Limb (tissue), 2 donors: Measurements from ENCODE around the gene BMPR1B.

ENCODE experiments used
- DNase-seq, 2 donors: peaks; one replicate each; pipeline ENCODE4 v3.0.0-alpha.2; 2016; ENCODE audit errors: extremely low spot score in 2 of 2

The BMPR1B gene

DNA sequence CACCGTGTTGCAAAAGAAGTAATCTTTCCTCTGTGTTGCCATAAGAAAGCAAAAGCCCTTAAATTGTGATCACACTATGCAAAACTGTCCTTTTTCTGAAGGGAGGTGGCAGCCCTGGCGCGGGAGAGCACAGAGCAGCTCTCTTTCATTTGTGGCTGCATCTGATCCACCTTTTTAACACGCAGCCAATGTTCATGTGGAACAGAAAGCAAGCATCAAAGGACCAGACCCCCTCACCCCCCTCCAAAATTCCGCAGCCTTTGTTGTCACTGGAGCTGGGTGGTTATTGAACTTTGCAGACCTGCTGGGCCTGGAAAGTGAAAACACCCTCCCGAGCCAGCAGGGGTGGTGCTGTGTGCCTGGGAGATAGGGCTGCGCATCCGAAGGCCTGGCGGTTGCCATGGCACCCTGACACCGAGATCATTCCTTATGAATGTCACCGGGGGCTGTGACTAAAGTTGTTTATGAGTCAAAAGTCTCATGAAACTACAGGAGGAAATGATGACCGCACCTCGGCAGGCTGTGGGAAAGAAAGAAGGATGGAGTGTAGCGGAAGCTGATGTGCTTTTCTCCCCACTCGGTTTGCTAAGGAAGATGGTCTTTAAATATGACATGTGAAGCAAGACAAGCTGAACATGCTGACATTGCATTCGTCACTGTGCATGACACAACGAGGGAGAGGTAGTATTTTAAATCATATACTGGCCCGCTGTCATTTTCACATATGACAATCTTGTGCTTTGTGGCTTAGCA is 423.7 kb downstream of the BMPR1B start:
- peak in 1 of 2 donors; percentile 51 for DNase-seq

DNA sequence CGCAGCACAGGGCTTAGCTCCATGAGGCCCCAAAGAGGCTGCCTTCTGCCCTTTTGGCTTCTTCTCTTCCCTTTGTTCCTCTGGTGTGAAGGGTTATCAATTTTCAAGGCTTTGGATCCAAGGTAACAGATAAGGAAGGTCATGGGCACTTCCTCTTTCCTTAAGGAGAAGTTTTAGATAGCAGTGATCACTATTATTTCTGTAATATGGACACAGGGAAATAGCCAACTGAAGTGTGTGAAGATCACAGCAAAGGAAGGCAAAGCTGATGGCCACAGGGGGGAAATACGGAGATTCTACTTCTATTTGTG is 424.2 kb downstream of the BMPR1B start:
- no peak for DNase-seq

DNA sequence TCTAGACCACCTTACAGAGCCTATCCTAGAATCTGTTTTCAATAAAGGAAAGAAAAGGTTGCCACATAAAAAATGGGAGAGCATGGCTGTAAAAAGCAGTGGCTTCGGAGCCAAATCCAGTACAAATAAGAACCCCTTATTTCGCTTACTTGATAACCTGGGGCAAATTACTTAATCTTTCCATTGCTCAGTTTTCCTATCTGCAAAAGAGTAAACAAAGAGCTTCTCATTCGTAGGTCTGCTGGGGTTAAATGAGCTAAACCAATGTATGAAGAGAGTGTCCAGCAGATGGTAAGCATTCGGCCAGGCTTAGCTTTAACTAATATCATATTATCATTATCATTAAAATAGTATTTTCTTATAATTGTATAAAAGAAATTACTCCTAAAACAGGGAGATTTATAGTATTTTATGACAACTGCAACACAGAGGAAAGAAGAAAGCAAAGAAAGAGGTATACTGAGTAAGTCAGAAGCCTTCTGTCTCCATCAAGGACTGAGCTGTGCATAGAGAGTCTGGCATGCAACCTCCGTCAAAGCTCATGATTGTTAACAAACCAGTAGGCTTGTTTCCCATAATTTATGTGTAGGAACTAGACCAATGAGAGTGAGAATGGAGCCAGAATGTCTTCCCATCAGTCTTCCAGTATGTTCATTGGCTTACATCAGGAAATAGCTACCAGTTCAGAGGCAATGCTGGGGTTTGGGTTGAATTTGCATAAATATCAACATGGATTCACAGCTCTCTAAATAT is 426.1 kb downstream of the BMPR1B start:
- no peak for DNase-seq

DNA sequence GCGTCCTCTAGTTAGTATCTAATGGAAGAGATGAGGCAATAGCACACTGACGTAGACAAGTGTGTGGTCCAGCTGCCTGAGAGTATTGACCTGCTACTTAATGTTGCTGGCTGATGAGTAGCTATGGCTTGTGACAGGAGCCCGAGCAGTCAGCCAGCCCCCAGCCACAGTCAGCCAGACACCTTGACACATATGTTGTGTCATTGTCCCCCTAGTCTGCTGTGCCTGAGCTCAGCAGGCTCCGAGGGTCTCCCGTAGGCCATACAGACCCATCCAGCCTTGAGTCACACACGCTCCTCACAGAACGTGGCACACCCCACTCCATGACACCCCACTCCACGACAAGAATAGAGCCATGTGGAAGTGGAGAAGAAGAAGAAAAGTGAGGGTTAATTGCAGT is 428.9 kb downstream of the BMPR1B start:
- DNase-seq, result no peak

DNA sequence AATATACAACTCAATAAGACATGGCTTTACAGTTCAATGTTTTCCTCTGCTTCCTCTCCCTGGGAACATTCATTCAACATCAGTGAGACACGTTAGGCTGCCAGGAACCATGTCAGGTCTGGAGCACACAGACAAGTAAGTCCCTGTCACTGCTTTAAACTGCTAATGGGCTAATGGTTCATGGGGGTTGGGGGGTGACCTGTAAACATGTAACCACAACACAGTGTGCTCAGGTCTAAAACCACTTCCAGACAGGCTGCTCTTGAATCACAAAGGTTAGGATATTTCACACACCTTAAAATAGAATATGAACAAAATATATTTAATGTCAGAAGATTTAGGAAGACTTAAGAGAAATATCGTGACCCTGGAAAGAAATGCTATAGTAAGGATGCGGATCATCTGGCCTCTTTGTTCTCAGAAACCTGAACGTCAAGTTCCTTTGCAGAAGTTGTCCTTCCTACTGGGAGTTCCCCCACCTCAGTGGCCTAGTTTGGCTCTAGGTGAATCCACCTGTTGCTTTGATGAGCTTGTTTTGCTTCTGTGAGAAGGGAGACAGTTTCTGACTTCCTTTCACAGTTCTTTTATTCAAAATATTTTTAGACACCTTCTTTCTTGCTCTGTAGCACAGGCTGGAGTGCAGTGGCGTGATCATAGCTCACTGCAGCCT is 431.1 kb downstream of the BMPR1B start:
- DNase-seq, result no peak

DNA sequence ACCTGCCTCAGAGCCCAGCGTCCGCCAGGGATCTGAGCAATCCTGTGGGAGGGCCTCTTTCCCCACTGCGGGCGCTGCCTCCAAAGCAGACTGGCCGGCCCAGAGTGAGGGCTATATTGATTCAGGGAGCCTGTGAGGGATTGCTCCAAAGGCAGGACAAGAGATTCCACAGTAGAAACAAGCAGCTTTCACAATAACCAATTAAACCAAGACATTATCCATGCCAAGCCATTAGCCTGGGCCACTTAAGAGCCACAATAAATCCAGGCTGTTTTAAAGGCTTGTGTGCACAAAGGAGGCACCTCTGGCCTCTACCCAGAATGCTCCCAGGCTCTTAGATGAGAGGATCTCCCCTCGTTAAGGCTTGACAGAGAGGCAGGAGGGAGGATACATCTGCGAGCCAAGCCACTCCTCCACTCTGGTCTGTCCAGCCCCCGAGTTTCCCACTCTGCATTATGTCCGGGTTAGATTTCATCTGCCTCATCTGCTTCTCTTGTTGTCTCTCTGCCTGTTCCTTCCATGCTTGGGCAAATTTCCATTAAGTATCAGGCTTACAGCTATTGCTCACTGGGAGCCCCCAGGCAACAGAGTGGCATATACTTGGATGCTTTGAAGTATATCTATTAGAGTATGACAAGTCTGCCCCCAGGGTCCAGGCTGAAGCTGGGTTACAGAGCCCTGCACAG is 433.1 kb downstream of the BMPR1B start:
- DNase-seq, result peak in 1 of 2 donors; percentile 47

DNA sequence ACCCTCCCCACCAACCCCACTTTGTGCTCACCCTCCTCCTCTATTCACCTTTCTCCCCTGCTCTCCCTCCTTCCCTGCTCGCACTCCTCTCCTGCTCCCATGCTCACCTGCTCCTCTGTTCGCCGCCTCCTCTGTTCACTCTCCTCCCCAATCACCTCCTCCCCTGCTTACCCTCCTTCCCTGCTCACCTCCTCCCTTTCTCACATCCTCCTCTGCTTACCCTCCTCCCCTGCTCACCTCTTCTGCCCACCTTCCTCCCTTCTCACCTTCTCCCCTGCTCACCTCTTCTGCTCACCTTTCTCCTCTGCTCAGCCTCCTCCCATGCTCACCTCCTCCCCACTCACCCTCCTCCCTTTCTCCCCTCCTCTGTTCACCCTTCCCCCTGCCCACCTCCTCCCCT is 433.8 kb downstream of the BMPR1B start:
- no peak for DNase-seq

DNA sequence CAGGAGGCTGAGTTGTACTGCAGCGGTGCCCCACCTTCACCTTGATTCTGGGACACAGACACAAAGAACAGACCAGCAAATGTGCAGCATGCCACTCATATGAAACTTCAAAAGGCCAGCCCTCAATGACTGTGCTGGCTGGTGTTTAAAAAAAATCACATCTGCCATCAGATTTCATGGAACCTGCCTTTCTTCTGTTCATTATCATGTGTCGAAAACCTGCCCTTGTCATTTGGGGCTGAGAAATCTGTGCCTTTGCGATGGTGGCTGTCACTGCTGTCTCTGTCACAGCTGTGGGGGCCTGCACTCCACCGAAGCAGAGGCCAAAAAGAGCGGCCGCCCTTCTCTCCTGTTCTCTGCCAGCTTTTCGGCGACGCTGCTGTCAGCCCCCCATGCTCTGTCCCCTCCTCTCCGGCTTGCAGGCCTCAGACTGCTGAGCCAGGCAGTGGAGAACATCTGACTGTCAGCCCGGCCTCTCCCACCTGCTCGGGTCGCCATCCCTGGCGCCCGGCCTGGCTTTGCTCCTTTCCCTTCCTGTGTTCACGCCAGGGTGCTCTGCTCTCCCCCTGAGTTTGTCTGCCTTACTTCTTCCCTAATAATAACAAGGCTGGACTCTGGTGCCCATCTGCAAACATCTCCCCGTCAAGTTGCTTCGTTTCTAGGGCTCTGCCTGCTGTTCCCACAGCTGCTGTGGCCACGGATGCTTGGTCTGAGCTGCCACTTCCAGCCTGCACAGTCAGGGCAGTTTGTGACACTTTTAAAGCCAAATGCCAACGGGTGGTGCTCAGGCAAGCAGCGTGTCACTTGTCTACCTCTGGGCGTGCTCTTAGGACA is 435.9 kb downstream of the BMPR1B start:
- DNase-seq, result no peak

DNA sequence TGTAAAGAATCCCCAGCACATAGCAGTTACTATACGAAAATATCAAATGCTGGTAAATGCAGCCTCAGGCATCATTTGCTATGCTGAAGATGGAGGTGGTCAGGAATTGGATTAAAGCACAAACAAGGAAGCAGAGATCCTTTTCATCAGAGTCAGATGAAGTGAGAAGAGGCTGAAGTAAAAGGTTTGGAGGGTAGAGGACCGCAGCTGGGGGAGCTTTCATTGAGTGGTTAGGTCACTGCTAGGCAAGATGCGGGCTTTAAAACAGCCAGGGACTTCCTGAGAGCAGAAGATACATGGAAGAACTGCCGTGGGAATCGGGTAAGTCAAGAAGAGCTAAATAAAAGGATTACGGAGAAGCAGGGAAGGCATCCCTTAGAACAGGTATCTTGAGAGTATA is 439.6 kb downstream of the BMPR1B start:
- DNase-seq, result no peak

DNA sequence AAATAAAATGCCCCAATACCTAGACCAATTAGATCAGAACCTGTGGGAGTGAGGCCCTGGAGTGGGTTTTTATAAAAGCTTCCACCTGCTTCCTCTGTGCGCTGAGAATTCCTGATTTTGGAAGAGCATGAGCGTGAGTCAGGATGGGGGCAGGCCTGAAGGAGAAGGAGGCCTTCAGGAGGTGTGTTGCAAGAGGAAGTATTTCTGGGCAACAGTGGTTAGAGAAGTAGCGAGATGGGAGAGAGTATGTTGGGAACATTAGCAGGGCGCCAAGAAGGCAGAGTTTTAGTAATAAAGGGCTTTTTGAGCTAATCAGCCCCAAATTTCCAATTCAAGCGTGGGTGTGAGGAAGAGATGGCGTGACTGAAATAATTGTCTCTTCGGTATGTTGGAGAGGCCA is 441.2 kb downstream of the BMPR1B start:
- DNase-seq, result no peak

DNA sequence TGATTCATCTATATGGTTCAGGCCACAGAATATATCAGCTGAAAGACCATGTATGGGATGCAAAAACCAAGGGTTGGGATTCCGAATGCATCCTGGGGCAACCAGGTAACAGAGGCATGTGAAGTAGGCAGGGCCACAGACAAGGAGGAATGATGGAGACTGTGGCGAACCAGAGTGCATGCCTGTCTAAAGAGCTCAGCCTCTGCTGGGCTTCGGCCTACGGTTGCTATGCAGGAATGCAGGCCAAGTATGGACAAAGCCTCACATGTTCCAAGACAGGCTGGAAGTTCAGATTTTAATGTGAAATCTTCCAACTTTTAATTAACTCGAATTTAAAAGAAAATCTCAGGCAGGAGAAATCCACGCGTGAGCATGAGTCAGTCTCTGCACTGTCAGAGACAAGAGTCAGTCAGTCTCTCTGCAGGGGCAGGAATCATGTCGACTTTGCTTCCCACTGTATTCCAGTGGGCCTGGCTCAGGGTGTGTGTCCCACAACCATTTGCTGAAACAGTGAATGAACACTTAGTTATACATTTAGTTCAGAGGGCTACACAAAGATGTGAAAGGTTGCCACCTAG is 446.6 kb downstream of the BMPR1B start:
- DNase-seq, result no peak

DNA sequence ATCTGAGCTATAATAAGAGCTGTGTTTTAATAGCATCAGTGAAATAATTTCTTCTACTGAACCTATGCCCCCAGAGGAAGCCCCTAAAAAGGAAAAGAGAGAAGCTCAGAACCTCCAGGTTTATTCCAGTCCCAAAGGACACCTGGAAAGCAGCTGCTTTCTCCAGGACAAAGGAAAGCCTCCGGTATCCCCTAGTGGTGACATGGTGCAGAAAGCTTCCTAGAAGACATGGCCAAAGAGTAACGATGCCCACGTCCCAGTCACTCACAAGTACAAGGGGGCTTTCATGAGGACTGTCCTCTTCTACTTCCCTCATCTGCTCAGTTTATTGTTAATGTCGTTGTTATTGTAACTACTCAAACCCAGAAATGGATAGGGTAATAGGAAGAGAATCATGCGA is 447.1 kb downstream of the BMPR1B start:
- DNase-seq, result no peak
